Neural progenitor cell (in vitro differentiated cells): Measurements from ENCODE around the gene NKX6-1. TPM values are rescaled to one million over a fixed set of nuclear protein-coding genes. Genes with fewer than 3 reads are reported as not detected.

Experiments used
- DNase-seq: peaks from one replicate; pipeline ENCODE4 v3.0.0-alpha.2; 2016; ENCODE audit warnings: low spot score
- H2AFZ ChIP-seq: fragments of 200-600 bp; sonication (generic); replicated peaks from 2 replicates; pipeline ENCODE4 v1.6.1; 2016; ENCODE audit warnings: antibody characterized with exemption
- H3F3A ChIP-seq: fragments of 200-600 bp; sonication (generic); 2 replicates; pipeline ENCODE4 v1.6.1; 2016; ENCODE audit warnings: antibody characterized with exemption, low read depth
- H3K27ac ChIP-seq: fragments of 200-600 bp; sonication (generic); 2 replicates; pipeline ENCODE4 v1.5.1; 2016; ENCODE audit warnings: mild to moderate bottlenecking
- H3K27me3 ChIP-seq: fragments of 200-600 bp; sonication (generic); 2 replicates; pipeline ENCODE4 v1.6.1; 2016; ENCODE audit warnings: mild to moderate bottlenecking, moderate library complexity
- H3K36me3 ChIP-seq: fragments of 200-600 bp; sonication (generic); 2 replicates; pipeline ENCODE4 v1.5.1; 2016
- H3K4me1 ChIP-seq: fragments of 200-600 bp; sonication (generic); 2 replicates; pipeline ENCODE4 v1.6.1; 2016; ENCODE audit warnings: mixed run types
- H3K4me2 ChIP-seq: fragments of 200-600 bp; sonication (generic); 2 replicates; pipeline ENCODE4 v1.6.1; 2016
- H3K4me3 ChIP-seq: fragments of 200-600 bp; sonication (generic); 2 replicates; pipeline ENCODE4 v1.5.1; 2016
- H3K79me2 ChIP-seq: fragments of 200-600 bp; sonication (generic); 2 replicates; pipeline ENCODE4 v1.6.1; 2016; ENCODE audit warnings: low read depth
- H3K9ac ChIP-seq: fragments of 200-600 bp; sonication (generic); 2 replicates; pipeline ENCODE4 v1.6.1; 2016
- H3K9me3 ChIP-seq: fragments of 200-600 bp; sonication (generic); 2 replicates; pipeline ENCODE4 v1.5.1; 2016; ENCODE audit warnings: low read depth
- H4K20me1 ChIP-seq: fragments of 200-600 bp; sonication (generic); 2 replicates; pipeline ENCODE4 v1.6.1; 2016; ENCODE audit warnings: low read depth
- H3K27ac Mint-ChIP-seq: 3 replicates; pipeline ENCODE4 v1.8.0; 2021; ENCODE audit warnings: mixed read lengths
- H3K27me3 Mint-ChIP-seq: 2 replicates; pipeline ENCODE4 v1.8.0; 2022; ENCODE audit warnings: low read depth, mild to moderate bottlenecking, inconsistent platforms, moderate library complexity, mixed read lengths; ENCODE audit not compliant: insufficient read depth
- H3K36me3 Mint-ChIP-seq: 3 replicates; pipeline ENCODE4 v1.8.0; 2021; ENCODE audit warnings: mixed read lengths
- H3K4me1 Mint-ChIP-seq: 3 replicates; pipeline ENCODE4 v1.8.0; 2021; ENCODE audit warnings: mixed read lengths
- H3K4me3 Mint-ChIP-seq: 3 replicates; pipeline ENCODE4 v1.8.0; 2021; ENCODE audit warnings: mild to moderate bottlenecking, moderate library complexity, mixed read lengths
- H3K9me3 Mint-ChIP-seq: 3 replicates; pipeline ENCODE4 v1.8.0; 2020; ENCODE audit warnings: mixed read lengths
- EZH2 ChIP-seq: fragments of 200-600 bp; sonication (generic); IDR thresholded peaks from 2 replicates; pipeline ENCODE4 v1.6.1; 2017; ENCODE audit warnings: antibody characterized with exemption, mild to moderate bottlenecking, moderate library complexity
- EZH2phosphoT487 ChIP-seq: fragments of 200-600 bp; sonication (generic); IDR thresholded peaks from 2 replicates; pipeline ENCODE4 v1.6.1; 2017; ENCODE audit warnings: antibody characterized with exemption
- total RNA-seq: library from RNA; depleted of rRNA; stranded (reverse); fragments of >200 nt; gene quantifications from 2 replicates; pipeline ENCODE4 v1.2.3, GENCODE V29; 2015; ENCODE audit warnings: low replicate concordance
- TF ChIP-seq, protein P1 (sequence below): fragments of 200-600 bp; sonication (generic); IDR thresholded peaks from 2 replicates; pipeline ENCODE4 v1.5.1; 2017; ENCODE audit warnings: antibody characterized with exemption, mild to moderate bottlenecking

NKX6-1 gene
- total RNA-seq, 1 donor from 2014 or later = 0.79 TPM

DNA sequence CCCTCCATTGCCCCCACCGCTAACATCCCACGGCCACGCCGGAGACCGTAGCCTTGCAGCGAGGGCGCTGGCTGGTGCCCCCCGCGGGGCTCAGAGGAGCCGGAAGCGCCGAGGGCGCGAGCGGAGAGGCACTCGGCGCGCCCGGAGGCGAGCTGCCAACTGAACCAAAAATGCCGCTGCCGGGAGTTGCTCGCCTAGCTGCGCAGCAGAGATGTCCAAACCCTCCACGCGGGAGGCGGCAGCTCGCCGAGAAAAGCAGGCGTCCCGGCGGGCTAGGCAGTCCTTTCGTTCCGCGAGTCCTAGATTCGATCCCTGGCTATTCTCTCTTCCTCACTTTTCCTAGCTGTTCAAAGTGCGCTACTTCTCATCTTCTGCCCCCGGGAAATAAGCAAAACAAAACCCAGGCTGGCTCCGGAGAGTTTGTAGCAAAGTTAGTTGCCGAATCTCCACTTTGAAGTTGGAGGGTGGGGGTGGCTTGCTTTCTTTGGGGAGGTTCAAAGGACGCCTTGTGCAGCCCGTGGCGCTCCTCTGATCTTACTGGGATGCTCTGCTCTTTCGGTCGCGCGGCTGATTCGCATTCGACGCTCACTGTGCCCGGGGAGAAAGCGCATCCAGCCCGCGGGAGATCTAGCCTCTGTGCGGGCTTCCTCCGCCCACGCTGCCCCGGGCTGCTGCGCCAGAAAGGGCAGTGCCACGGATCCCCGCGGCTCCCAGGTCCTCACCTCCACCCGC lies 723 bp downstream of the NKX6-1 start:
- Histone ChIP-seq H3K36me3 (no peaks in the 10 kb centered on the region), H3K4me3 (peak overlapping the region; percentile 60), H3K27ac (no peak overlapping the region), H4K20me1 (peaks cover 76% of the 10 kb centered on the region), H3K79me2 (no peaks in the 10 kb centered on the region), H2AFZ (peak overlapping the region; percentile 87), H3K4me1 (peaks cover 55% of the 10 kb centered on the region), H3K4me2 (peak overlapping the region; percentile 85), H3K9ac (no peak overlapping the region), H3K9me3 (no peaks in the 10 kb centered on the region), H3K27me3 (peaks cover 99% of the 10 kb centered on the region), H3F3A (peaks cover 62% of the 10 kb centered on the region)
- DNase-seq = peak; percentile 70
- Mint-ChIP-seq H3K4me3 (peak overlapping the region; percentile 85), H3K4me1 (peaks cover 47% of the 10 kb centered on the region), H3K36me3 (no peaks in the 10 kb centered on the region), H3K9me3 (no peaks in the 10 kb centered on the region), H3K27me3 (peaks cover 85% of the 10 kb centered on the region), H3K27ac (no peak overlapping the region)
- TF ChIP-seq EZH2 (peak; percentile 73), EZH2phosphoT487 (peak; percentile 24)
- TF ChIP-seq, protein P1, sequence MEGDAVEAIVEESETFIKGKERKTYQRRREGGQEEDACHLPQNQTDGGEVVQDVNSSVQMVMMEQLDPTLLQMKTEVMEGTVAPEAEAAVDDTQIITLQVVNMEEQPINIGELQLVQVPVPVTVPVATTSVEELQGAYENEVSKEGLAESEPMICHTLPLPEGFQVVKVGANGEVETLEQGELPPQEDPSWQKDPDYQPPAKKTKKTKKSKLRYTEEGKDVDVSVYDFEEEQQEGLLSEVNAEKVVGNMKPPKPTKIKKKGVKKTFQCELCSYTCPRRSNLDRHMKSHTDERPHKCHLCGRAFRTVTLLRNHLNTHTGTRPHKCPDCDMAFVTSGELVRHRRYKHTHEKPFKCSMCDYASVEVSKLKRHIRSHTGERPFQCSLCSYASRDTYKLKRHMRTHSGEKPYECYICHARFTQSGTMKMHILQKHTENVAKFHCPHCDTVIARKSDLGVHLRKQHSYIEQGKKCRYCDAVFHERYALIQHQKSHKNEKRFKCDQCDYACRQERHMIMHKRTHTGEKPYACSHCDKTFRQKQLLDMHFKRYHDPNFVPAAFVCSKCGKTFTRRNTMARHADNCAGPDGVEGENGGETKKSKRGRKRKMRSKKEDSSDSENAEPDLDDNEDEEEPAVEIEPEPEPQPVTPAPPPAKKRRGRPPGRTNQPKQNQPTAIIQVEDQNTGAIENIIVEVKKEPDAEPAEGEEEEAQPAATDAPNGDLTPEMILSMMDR = no peak

DNA sequence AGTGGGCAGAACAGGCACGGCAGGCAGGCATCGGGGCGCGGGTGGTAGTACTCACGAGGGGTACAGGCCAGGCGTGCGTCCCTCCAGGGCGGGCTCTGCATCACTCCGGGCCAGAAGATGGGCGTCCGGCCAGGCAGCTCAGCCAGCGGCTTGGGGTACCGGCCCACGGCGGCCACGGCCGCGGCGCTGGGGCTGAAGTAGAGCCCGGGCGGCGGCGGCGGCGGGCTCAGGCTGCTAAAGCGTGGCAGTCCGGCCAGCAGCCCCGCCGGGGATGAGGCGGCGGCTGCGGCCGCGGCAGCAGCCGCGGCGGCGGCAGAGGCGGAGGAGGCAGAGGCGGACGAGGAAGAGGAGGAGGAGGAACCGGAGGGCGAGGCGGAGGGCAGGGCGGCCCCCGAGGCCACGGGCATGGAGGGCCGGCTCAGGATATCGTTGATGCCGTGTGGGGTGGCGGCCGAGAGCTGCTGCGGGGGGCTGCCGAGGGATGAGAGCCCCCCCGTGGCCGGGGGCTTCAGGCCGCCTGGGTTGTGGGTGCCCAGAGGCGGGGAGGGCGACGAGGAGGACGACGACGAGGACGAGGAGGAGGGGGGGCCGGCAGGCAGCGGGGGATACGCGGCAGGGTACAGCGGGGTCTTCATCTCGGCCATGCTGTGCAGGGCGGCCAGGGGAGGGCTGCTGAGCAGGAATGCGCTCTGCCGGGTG lies 1.4 kb downstream of the NKX6-1 start:
- Mint-ChIP-seq H3K4me3 (peak overlapping the region; percentile 90), H3K36me3 (no peaks in the 10 kb centered on the region), H3K27me3 (peaks cover 81% of the 10 kb centered on the region), H3K27ac (no peak overlapping the region), H3K4me1 (peaks cover 42% of the 10 kb centered on the region), H3K9me3 (no peaks in the 10 kb centered on the region)
- H3K9ac ChIP-seq = no peak overlapping the region
- peak overlapping the region; percentile 60 for H3K4me3 ChIP-seq
- H3K27ac ChIP-seq = no peak overlapping the region
- TF ChIP-seq, protein P1 = no peak
- TF ChIP-seq EZH2phosphoT487 = peak; percentile 78
- TF ChIP-seq EZH2 = peak; percentile 67
- peaks cover 99% of the 10 kb centered on the region for H3K27me3 ChIP-seq
- no peaks in the 10 kb centered on the region for H3K36me3 ChIP-seq
- H3K79me2 ChIP-seq = no peaks in the 10 kb centered on the region
- H3F3A ChIP-seq = peaks cover 69% of the 10 kb centered on the region
- peaks cover 57% of the 10 kb centered on the region for H3K4me1 ChIP-seq
- peak; percentile 61 for DNase-seq
- peak overlapping the region; percentile 87 for H2AFZ ChIP-seq
- H3K4me2 ChIP-seq = peak overlapping the region; percentile 85
- H4K20me1 ChIP-seq = peaks cover 76% of the 10 kb centered on the region
- H3K9me3 ChIP-seq = no peaks in the 10 kb centered on the region

DNA sequence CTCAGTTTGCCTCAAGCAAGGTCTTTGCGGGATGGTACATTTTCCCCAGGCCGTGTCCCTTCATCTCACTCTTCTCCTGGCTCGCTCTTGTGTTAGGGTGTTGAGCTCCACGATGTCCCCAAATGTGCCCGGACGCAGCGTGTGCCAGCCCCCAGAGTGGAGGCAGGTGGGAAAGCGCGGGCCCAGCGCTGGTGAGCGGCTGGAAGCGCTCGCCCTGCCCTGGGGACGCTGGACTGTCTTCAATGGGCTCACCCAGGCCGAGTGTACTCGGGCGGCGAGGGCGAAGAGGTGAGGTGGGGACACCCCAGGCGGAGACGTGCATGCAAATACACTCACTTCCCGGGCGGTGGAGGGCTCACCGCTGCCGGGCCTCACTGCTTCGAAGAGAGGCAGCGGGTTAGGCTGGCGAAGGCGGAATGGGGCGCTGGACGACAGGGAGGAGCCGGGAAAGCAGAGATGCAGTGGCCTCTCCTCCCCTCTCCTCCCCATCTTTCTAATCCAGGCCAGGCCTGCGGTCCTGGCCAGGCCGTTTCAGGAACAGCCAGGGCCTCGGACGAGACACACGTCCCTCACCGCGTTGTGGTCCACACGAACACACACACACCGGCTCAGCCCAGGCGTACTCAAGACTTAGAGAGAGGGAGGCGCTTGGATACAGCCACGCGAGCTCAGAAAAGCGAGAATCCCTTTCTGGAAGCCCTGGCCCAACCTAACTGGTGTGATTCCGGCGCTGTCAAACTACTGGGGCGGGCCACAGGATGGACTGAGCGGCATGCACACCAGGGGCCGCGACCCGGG lies 2.2 kb downstream of the NKX6-1 start:
- Histone ChIP-seq H3F3A (peaks cover 76% of the 10 kb centered on the region), H3K79me2 (no peaks in the 10 kb centered on the region), H4K20me1 (peaks cover 77% of the 10 kb centered on the region), H3K9ac (no peak overlapping the region), H3K4me3 (peak overlapping the region; percentile 60), H3K27ac (no peak overlapping the region), H2AFZ (peak overlapping the region; percentile 22), H3K4me2 (peak overlapping the region; percentile 85), H3K27me3 (peaks cover 99% of the 10 kb centered on the region), H3K36me3 (no peaks in the 10 kb centered on the region), H3K9me3 (no peaks in the 10 kb centered on the region), H3K4me1 (peaks cover 55% of the 10 kb centered on the region)
- peak; percentile 71 for DNase-seq
- Mint-ChIP-seq H3K9me3 (no peaks in the 10 kb centered on the region), H3K4me3 (peak overlapping the region; percentile 90), H3K27me3 (peaks cover 78% of the 10 kb centered on the region), H3K4me1 (peaks cover 44% of the 10 kb centered on the region), H3K36me3 (no peaks in the 10 kb centered on the region), H3K27ac (no peak overlapping the region)
- TF ChIP-seq, protein P1 = no peak
- TF ChIP-seq EZH2 (peak; percentile 35), EZH2phosphoT487 (peak; percentile 92)
